GM21825 (cell line): ENCODE measurements around the gene TANC1.

Experiments used
- ATAC-seq: cut with Tn5 transposase; IDR thresholded peaks from one replicate; pipeline ENCODE4 v1.9.1; 2021; ENCODE audit warnings: mild to moderate bottlenecking, moderate library complexity; ENCODE audit not compliant: unreplicated experiment

The TANC1 gene

GRCh38 chr2:159053161-159054031, 85.0 kb downstream of the TANC1 start:
- ATAC-seq = no peak

DNA sequence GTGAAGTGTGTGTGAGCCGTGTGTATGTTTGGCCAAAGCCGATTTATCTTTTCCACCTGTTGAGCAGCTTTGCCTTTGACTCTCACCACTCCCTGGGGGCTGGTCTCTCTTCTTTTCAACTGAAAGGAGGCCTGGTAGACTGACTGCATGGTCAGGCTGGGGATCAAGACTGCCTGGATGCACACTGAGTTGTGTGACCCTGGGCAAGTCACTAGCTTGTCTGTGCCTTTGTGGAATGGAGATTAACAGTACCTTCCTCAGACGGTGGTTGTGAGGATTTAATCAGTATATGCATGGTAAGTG, 85.5 kb downstream of the TANC1 start:
- no peak for ATAC-seq

DNA sequence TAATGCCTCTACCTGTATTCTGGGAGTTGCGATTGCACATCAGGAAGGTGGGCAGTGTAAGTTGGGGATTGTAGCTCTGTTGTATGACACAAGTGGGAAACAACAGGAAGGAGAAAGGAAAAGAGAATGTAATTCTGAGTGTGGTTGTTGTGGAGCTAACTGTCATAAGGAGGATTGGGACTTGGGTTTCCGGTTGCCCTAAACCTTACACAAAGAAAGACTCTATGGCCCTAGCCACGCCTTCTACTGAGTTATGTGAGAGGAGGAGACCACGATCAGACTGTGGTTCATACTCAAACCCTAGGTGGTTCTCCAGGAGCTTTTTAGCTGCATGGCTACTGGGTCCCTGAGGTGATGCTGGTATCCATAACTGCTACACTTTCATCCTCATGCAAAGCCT, 86.5 kb downstream of the TANC1 start:
- no peak for ATAC-seq

GRCh38 chr2:159060518-159060917, 92.1 kb downstream of the TANC1 start:
- no peak for ATAC-seq

- ATAC-seq = no peak
These were observed 95.2 kb downstream of the TANC1 start for GRCh38 chr2:159063677-159064076.

- no peak for ATAC-seq
These were observed 96.2 kb downstream of the TANC1 start for GRCh38 chr2:159064446-159065301.

DNA sequence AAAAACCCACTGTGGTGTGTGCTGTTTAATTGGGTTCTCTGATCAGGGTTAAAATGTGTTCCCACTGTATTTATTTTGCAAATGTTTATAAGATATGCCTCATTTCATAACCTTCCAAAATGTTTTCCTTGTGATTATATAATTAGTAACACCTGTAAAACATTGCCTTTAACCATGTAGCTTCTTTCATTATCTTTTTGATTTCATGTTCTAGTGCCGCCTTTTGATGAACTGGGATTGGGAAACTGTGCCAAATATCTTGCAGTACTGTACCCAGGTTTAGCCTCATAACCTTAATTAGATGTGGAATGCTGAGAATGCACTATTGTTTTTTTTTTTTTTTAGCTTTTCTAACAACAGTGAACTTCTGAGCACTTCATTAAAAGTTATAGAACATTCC, 96.9 kb downstream of the TANC1 start:
- ATAC-seq = no peak

DNA sequence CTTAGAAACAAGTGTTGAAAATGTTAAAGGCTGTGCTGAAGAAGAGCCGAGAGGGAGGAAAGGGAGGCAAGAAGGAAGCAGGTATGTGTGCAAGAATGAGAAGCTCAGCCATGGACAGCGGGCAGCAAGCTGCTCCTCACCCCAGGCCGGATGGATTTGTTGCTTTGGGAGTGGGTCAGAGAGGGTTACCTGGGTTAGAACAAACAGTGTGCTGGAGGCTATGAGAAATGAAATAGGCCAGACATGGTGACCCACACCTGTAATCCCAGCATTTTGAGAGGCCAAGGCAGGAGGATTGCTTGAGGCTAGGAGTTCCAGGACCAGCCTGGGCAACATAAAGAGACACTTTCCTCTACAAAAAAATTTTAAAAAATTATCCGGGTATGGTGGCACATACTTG, 97.5 kb downstream of the TANC1 start:
- ATAC-seq = no peak

DNA sequence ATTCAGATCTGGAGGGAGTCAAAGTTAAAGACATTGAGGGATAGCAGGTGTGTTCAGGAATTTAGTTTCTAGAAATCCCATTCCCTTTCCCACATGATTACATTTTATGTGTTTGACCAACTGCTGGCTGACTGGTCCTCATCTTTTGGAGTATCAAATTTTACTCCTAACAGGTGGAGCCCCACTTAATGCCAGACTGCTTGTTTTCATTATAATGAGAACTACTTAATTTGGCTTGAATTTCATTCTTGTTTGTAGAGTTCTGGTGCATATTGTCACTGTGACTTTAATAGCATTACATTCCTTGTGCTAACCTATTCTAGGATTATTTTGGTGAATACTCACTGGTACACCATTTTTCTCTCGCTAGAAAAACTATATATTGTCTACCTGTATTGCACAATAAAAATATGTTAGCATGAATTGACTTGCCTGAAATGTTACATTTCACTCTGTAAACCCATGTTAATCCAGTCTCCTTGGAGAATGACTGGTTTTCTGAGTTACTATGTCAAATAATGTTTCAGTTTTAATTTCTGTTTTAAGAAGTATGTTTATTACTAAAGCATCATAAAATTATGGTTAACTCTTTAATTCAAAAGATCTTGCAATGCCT, 98.2 kb downstream of the TANC1 start:
- no peak for ATAC-seq

DNA sequence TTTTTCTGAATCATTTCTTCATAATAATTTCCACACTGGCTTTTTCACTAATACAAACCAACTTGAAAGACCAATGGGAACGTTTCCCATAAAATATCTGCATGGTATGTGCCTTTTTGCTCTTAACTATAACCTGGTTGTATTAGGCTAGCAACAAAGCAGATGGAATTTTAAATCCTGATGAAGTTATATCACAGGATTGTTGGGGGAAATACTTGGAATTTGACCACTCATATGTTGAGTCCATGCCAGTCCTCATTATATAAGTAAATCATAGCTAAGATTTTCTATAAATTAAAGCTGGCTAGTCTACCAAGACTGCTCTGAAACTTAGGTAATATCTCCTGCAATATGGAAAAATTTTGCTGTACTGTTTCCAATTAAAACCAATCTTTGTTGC, 99.5 kb downstream of the TANC1 start:
- no peak for ATAC-seq

GRCh38 chr2:159069229-159069628, 100.8 kb downstream of the TANC1 start:
- no peak for ATAC-seq

- ATAC-seq = no peak
These were observed 101.8 kb downstream of the TANC1 start for GRCh38 chr2:159070235-159070634.

GRCh38 chr2:159071190-159071915, 102.9 kb downstream of the TANC1 start:
- ATAC-seq = no peak

- ATAC-seq = no peak
These were observed 104.4 kb downstream of the TANC1 start for GRCh38 chr2:159072795-159073194.

DNA sequence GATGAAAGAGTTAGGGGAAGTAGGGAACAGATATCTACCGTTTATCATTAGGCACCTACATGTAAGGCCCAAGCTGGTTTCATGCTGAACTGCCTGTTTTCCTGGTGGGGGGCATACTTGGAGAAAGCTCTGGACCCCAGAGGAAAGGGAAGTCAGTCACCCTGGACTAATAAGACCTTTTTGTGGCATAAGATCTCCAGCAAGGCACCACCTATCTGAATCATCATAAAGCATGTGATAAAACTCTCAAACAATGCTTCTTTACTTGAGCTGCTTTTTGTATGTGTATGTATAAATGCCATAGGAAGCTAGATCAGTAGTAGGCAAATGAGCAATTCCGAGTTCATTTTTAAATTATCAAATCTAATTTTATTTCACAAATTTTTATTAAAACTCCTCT, 104.8 kb downstream of the TANC1 start:
- no peak for ATAC-seq

DNA sequence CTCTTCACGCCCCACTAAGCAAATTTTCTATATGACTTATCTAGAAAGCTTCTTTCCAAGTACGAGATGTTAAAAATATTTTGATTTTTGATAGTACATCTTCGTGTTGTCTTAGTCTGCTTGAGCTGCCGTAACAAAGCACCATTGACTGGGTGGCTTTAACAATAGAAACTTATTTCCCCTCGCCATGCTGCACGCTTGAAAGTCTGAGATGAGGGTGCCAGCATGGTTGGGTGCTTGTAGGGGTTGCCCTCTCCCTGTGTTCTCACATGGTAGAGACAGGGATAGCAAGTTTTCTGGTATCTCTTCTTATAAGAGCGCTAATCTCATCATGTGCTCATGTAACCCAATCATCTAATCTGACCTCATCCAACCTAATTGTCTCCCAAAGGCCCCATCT, 106.2 kb downstream of the TANC1 start:
- no peak for ATAC-seq

DNA sequence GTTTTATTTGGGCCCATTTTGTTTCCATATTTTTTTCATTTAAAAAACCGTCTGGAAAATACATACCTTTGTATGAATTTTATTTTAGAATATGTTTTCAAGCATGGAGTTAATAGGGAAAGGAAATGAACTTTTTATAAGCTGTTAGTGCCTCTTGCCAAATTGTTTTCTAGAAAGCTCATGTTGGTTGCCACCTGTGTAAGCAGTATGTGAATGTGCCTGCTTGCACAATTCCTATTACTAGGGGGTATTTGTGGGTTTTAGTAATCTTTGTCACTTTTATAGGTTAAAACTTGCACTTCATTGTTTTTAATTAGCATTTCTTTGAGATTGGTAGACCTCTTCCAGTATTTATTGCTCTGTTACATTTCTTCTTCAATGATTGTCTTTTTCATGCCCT, 107.3 kb downstream of the TANC1 start:
- no peak for ATAC-seq

DNA sequence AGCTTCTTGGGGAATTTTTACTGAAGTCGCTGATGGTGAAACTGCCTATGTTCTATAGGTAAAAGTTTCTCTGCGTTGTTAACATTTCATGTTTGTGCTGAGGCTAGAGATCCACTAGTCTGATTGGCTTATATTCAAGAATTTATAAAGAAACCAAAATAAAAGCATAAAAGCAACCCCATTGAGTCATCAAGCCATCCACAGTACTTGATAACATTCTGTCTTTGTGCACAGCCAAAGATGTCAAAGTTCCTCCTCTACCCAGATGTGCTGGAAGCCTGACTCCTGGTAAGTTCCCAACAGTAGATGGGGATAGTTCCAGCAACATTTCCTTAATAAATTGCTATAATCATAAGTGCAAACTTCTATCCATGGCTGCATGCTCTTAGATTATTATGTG, 107.8 kb downstream of the TANC1 start:
- ATAC-seq = no peak

DNA sequence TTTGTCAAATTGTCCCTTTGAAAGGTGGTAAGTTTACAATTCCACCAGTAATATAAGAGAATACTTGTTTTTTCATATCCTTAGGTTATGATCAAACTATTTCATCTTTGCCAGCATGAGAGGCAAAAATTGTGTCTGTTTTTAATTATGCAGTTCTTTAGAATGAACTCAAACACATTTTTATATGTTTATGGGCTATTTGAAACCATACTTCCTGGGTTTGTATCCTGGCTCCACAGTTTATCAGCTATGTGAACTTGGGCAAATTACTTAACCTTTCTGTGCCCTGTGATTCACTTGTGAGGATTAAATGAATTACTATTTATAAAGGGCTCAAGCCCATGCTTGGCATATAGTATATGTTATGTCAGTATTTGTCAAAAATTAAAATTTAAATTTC, 109.4 kb downstream of the TANC1 start:
- ATAC-seq = no peak

DNA sequence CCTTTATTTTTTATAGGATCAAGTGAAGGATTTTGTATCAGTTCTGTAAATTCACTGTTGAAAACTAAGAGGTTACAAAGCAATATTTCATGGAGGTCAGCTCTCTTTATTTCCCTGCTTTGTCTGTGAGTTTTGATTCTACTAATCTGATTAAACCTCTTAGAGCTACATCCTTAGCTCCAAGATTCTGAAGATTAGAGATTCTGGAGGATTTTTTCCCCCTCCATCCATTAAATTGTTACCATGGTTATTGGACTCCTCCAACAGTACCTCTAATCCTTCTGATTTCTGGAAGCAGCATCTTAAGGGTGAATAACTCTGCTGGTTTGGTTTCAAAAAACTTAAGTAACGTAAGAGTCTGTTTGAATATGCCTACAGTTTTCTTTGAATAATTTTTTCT, 110.0 kb downstream of the TANC1 start:
- no peak for ATAC-seq

DNA sequence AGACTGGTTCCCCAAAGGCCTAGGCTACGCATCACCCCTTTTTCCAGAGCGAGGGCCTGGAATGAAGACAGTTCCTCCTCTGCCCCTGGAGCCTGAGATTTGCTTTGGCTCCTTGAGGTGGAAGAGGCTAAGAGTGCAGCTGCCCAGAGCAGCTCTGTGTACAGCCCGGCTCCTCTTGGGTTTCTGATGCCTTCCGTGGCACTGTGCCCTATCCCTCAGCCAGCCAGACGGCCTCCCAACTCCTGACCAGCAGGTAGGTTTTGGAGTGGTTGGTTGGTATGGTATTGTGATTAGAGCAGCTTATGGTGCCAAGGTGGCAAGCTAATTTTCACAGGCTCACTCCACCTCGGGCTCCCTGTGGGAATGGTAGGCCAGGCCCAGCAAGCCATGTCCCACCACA, 112.2 kb downstream of the TANC1 start:
- no peak for ATAC-seq
